GM13976 (cell line): ENCODE measurements around the gene PEMT.

Experiments used
- DNase-seq: peaks from one replicate; pipeline ENCODE4 v3.0.0; 2012; ENCODE audit warnings: low spot score
- CTCF ChIP-seq: IDR thresholded peaks from 2 replicates; pipeline ENCODE4 v1.5.1; 2012; ENCODE audit warnings: borderline replicate concordance, mild to moderate bottlenecking; ENCODE audit not compliant: insufficient read depth; ENCODE audit errors: extremely low read depth, missing control alignments, control extremely low read depth
- in situ Hi-C: fragments of 300-500 bp; cut with MboI; formaldehyde crosslinking; loops from one replicate; pipeline ENCODE4 v1.12.0; 2022; ENCODE audit warnings: low sequenced_read_pairs, mixed read lengths, inconsistent platforms; ENCODE audit not compliant: unreplicated experiment

Gene PEMT

GRCh38 chr17:17506893-17507464 lies 84.5 kb downstream of the PEMT start:
- TF ChIP-seq CTCF = no peak
- in situ Hi-C loops = loop anchor here (10.0 kb wide), 1 partner anchor 138 kb away; no protein-coding TSS in a partner anchor
- DNase-seq = no peak

- in situ Hi-C loops = loop anchor here (10.0 kb wide), 1 partner anchor 139 kb away; no protein-coding TSS in a partner anchor
- no peak for TF ChIP-seq CTCF
- DNase-seq = no peak
These were observed 85.2 kb downstream of the PEMT start for GRCh38 chr17:17506181-17506741.

DNA sequence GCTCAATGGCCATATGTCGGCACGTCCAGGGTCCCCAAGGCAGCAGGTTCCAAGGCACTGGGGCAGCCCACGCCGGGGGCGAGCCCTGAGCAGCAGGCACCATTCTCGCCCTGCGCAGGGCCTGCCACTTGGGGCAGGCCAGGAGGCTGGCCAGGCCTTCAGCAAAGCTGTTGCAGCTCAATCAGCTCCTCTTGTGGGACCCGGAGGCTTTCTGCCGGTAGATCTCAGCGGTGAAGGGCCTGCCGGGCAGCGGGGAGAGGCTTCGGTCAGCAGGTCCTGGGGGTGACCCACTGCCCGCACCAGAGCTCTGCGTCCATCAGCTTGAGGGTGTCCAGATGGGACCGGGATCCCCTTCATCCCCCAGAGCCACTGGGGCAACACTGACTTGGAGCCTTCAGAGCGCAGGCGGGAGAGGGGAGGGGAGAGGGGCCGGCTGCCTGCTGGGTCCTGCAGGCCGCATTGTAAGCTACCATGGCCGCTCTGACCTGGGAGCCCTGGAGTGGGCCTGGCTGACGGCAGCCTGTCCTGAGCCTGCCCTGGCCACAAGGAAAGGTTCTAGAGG lies 85.8 kb downstream of the PEMT start:
- in situ Hi-C loops = loop anchor here (10.0 kb wide), 1 partner anchor 139 kb away; no protein-coding TSS in a partner anchor
- no peak for DNase-seq
- no peak for TF ChIP-seq CTCF

GRCh38 chr17:17505151-17505550 lies 86.4 kb downstream of the PEMT start:
- DNase-seq = no peak
- no peak for TF ChIP-seq CTCF
- in situ Hi-C loops = loop anchor here (10.0 kb wide), 1 partner anchor 140 kb away; no protein-coding TSS in a partner anchor

GRCh38 chr17:17504341-17505140 lies 87.0 kb downstream of the PEMT start:
- DNase-seq = no peak
- TF ChIP-seq CTCF = no peak
- in situ Hi-C loops = loop anchor here (10.0 kb wide), 1 partner anchor 140 kb away; no protein-coding TSS in a partner anchor

DNA sequence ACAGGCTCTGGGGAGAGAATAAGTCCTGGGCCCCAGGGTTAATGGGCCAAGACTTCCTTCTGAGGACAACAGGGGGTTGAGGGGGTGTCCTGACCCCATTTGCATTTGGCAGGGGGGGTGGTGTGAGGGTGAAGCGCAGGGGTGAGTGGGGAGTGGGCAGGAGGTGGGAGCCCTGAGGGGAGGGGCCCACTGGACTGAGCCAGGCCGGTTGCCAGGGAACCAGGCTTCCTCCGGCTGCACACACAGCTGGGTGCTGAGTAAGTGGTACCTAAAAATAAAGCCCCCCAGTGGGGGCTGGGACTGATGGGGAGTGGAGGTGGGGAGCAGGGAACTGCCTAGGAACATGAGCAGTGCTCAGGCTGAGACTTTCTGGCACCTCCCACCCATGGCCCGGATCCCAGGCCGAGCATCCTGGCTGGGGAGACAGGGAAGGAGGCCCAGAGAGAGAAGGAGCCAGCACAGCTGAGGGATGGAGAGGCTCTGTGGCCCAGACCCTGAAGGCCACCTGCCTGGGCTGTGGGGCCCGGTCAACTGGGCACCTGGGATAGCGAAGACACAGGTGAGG lies 87.9 kb downstream of the PEMT start:
- TF ChIP-seq CTCF = no peak
- DNase-seq = no peak
- in situ Hi-C loops = loop anchor here (10.0 kb wide), 1 partner anchor 141 kb away; no protein-coding TSS in a partner anchor
